WTC11 (cell line): ENCODE data around the gene SBK1.

ENCODE experiments used
- JUN ChIP-seq: sonication (generic); formaldehyde crosslinking; IDR thresholded peaks from 2 replicates; pipeline ENCODE4 v1.8.0; 2023; ENCODE audit warnings: mild to moderate bottlenecking, missing genetic modification reagents
- NFE2L1 ChIP-seq: sonication (generic); formaldehyde crosslinking; IDR thresholded peaks from 2 replicates; pipeline ENCODE4 v1.8.1; 2023; ENCODE audit warnings: missing genetic modification reagents
- ZBTB21 ChIP-seq: sonication (generic); formaldehyde crosslinking; IDR thresholded peaks from 2 replicates; pipeline ENCODE4 v1.8.1; 2023; ENCODE audit warnings: mild to moderate bottlenecking, missing genetic modification reagents, borderline replicate concordance
- TF ChIP-seq, protein P1 (sequence below): fragments of 200-600 bp; IDR thresholded peaks from 2 replicates; pipeline ENCODE4 v1.8.0; 2022; ENCODE audit warnings: antibody characterized with exemption

DNA sequence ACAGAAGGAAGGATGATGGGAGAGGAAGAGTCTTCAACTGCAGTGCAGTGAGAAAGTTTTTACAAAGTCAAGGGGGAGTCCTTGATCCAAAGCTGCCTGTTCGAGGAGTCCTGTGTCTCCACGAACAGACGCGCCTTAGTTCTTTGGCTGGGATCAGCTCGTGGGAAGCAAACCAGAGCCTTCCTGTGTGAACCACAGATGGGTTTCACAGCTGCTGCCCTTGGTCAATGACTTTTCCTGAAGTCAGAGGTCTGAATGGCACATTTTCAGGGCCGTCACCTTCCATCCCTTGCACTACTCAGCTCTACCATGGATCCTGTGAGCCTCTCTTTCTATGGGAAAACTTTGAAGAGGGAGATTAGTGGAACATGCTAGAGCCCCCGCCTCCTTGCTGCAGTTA is 4.2 kb upstream of the SBK1 start:
- no peak for TF ChIP-seq NFE2L1 (CRISPR knock-in tag)
- no peak for TF ChIP-seq ZBTB21 (CRISPR knock-in tag)
- TF ChIP-seq, protein P1, sequence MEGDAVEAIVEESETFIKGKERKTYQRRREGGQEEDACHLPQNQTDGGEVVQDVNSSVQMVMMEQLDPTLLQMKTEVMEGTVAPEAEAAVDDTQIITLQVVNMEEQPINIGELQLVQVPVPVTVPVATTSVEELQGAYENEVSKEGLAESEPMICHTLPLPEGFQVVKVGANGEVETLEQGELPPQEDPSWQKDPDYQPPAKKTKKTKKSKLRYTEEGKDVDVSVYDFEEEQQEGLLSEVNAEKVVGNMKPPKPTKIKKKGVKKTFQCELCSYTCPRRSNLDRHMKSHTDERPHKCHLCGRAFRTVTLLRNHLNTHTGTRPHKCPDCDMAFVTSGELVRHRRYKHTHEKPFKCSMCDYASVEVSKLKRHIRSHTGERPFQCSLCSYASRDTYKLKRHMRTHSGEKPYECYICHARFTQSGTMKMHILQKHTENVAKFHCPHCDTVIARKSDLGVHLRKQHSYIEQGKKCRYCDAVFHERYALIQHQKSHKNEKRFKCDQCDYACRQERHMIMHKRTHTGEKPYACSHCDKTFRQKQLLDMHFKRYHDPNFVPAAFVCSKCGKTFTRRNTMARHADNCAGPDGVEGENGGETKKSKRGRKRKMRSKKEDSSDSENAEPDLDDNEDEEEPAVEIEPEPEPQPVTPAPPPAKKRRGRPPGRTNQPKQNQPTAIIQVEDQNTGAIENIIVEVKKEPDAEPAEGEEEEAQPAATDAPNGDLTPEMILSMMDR, result no peak
- TF ChIP-seq JUN (CRISPR knock-in tag), result no peak
